H1 (cell line): ENCODE measurements around the gene HOXB5. TPM values are rescaled to one million over a fixed set of nuclear protein-coding genes. Genes with fewer than 3 reads are reported as not detected.
A peak's percentile ranks its signal among the peaks of the same experiment; 100 is the strongest.

ENCODE experiments used
- ASH2L ChIP-seq: fragments of 200-600, 300-600 bp; sonication (generic); IDR thresholded peaks from one replicate; pipeline ENCODE4 v1.7.1; 2017; ENCODE audit warnings: low read length
- CBX8 ChIP-seq: fragments of 300-800, 300-1000 bp; sonication (generic); IDR thresholded peaks from 2 replicates; pipeline ENCODE4 v1.7.1; 2016; ENCODE audit warnings: low read depth, low read length, borderline replicate concordance
- CEBPB ChIP-seq: IDR thresholded peaks from 2 replicates; pipeline ENCODE4 v1.6.1; 2012; ENCODE audit warnings: low read depth, low read length
- CREB1 ChIP-seq: IDR thresholded peaks from 2 replicates; pipeline ENCODE4 v1.6.1; 2012; ENCODE audit warnings: inconsistent platforms
- EZH2 ChIP-seq: fragments of 200-600 bp; sonication (generic); IDR thresholded peaks from 2 replicates; pipeline ENCODE4 v1.7.1; 2012; ENCODE audit warnings: low read depth, mild to moderate bottlenecking, moderate library complexity, low read length, inconsistent platforms; ENCODE audit not compliant: severe bottlenecking
- GABPA ChIP-seq: IDR thresholded peaks from 2 replicates; pipeline ENCODE4 v1.6.1; 2011; ENCODE audit warnings: mild to moderate bottlenecking, low read length, moderate library complexity, borderline replicate concordance; ENCODE audit not compliant: insufficient read depth
- JUND ChIP-seq: IDR thresholded peaks from 2 replicates; pipeline ENCODE4 v1.6.1; 2011; ENCODE audit warnings: mild to moderate bottlenecking, improper control_type of control experiment, low read length
- POU5F1 ChIP-seq: IDR thresholded peaks from 2 replicates; pipeline ENCODE4 v1.6.1; 2011; ENCODE audit warnings: low read depth, mild to moderate bottlenecking, low read length, moderate library complexity
- SP4 ChIP-seq: IDR thresholded peaks from 2 replicates; pipeline ENCODE4 v1.6.1; 2012; ENCODE audit warnings: low read length, inconsistent platforms
- YY1 ChIP-seq: IDR thresholded peaks from 2 replicates; pipeline ENCODE4 v1.6.1; 2011; ENCODE audit warnings: low read depth, mild to moderate bottlenecking, low read length
- polyA plus RNA-seq, 7 experiments: library from polyadenylated mRNA; depleted of rRNA in 3 of 7; stranded (reverse) in 5 of 7; unstranded in 2 of 7; fragments of >200 nt in 5 of 7; fragments of 200-250 nt in 2 of 7; gene quantifications; 1 replicate in 5 of 7; 2 replicates in 1 of 7; 4 replicates in 1 of 7; pipeline versions ENCODE4 v1.2.1 to v1.2.3, GENCODE V29; 2011 to 2013; ENCODE audit warnings: missing spikeins in 2 of 7, mixed read lengths in 2 of 7
- total RNA-seq: library from RNA; stranded (reverse); fragmentation: NEBNext Ultra II Directional; extraction: Animal tissue kit (Norgen Biotek cat#: 25700); gene quantifications from 2 replicates; pipeline ENCODE4 v1.2.1, GENCODE V29; 2021
- TF ChIP-seq, protein P1 (sequence below): IDR thresholded peaks from 2 replicates; pipeline ENCODE4 v1.6.1; 2012; ENCODE audit warnings: inconsistent platforms

Gene HOXB5
- total and polyA plus RNA-seq, 2 of the 8 experiments (the other 6 are each of a cell fraction or from before 2014, with no cell fraction given): not detected

- TF ChIP-seq ASH2L (no peak), CEBPB (no peak), JUND (no peak), GABPA (no peak), SP4 (no peak), POU5F1 (no peak), CREB1 (no peak), YY1 (no peak), CBX8 (no peak; the same call in 1 of the 2 replicates), EZH2 (peak; percentile 77)
- TF ChIP-seq, protein P1, sequence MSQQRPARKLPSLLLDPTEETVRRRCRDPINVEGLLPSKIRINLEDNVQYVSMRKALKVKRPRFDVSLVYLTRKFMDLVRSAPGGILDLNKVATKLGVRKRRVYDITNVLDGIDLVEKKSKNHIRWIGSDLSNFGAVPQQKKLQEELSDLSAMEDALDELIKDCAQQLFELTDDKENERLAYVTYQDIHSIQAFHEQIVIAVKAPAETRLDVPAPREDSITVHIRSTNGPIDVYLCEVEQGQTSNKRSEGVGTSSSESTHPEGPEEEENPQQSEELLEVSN: no peak
Measured at GRCh38 chr17:48576479-48577309, 16.9 kb downstream of the HOXB5 start (continued).
